ENCODE data around the gene C19orf47.
"Not testable (repeated sequence)": the region's sequence is repeated elsewhere in the genome, so short reads cannot be mapped to it uniquely, and the experiment has no call there.

Gene C19orf47

GRCh38 chr19:40378509-40378908 is 30.3 kb upstream of the C19orf47 start:
- TF ChIP-seq CTCF (IDR thresholded peaks at IDR 0.05; ENCODE audit: control extremely low read depth, extremely low read depth, low read depth, missing control alignments), result no peak
- no peak for DNase-seq (ENCODE audit: extremely low spot score)
- ChIA-PET CTCF (no interaction called here), POLR2A (no interaction called here)

GRCh38 chr19:40377876-40378385 is 29.7 kb upstream of the C19orf47 start:
- POLR2A ChIA-PET, result no interaction called here
- CTCF ChIA-PET, result no interaction called here

GRCh38 chr19:40376286-40376862 is 28.2 kb upstream of the C19orf47 start:
- POLR2A ChIA-PET, result no interaction called here
- no peak for DNase-seq (ENCODE audit: extremely low spot score)

More at GRCh38 chr19:40377876-40378385, 29.7 kb upstream of the C19orf47 start:
- no peak for TF ChIP-seq CTCF (IDR thresholded peaks at IDR 0.05; ENCODE audit: control extremely low read depth, extremely low read depth, low read depth, missing control alignments)
- no peak for DNase-seq (ENCODE audit: extremely low spot score)

GRCh38 chr19:40374084-40374483 is 25.9 kb upstream of the C19orf47 start:
- no peak for DNase-seq (ENCODE audit: extremely low spot score)
- ChIA-PET CTCF (interaction anchor here (1.2 kb wide), 1 partner anchor 69 kb away, joined by 3 read pairs; no protein-coding TSS in a partner anchor), POLR2A (no interaction called here)
- TF ChIP-seq CTCF (IDR thresholded peaks at IDR 0.05; ENCODE audit: control extremely low read depth, extremely low read depth, low read depth, missing control alignments), result no peak

More at GRCh38 chr19:40376286-40376862, 28.2 kb upstream of the C19orf47 start:
- CTCF ChIA-PET, result no interaction called here
- TF ChIP-seq CTCF (IDR thresholded peaks at IDR 0.05; ENCODE audit: control extremely low read depth, extremely low read depth, low read depth, missing control alignments), result no peak

GRCh38 chr19:40371802-40372122 is 23.6 kb upstream of the C19orf47 start:
- ChIA-PET POLR2A (no interaction called here), CTCF (interaction anchor here (0.8 to 1.2 kb wide), 3 partner anchors 8 to 35 kb away, joined by 4 to 5 read pairs (median 4); no protein-coding TSS in a partner anchor)
- no peak for TF ChIP-seq CTCF (IDR thresholded peaks at IDR 0.05; ENCODE audit: control extremely low read depth, extremely low read depth, low read depth, missing control alignments)
- no peak for DNase-seq (ENCODE audit: extremely low spot score)

GRCh38 chr19:40370997-40371801 is 23.0 kb upstream of the C19orf47 start:
- POLR2A ChIA-PET, result interaction anchor here (1.2 kb wide), 1 partner anchor 23 kb away, joined by 3 read pairs; the partner anchor contains the start of gene PLD3

GRCh38 chr19:40370253-40370652 is 22.1 kb upstream of the C19orf47 start:
- CTCF ChIA-PET, result not testable (repeated sequence)
- POLR2A ChIA-PET, result interaction anchor here (1.2 kb wide), 1 partner anchor 22 kb away, joined by 3 read pairs; the partner anchor contains the start of gene PLD3

More at GRCh38 chr19:40370997-40371801, 23.0 kb upstream of the C19orf47 start:
- CTCF ChIA-PET, result interaction anchor here (0.8 to 1.2 kb wide), 3 partner anchors 9 to 35 kb away, joined by 4 to 5 read pairs (median 4); no protein-coding TSS in a partner anchor
- TF ChIP-seq CTCF (IDR thresholded peaks at IDR 0.05; ENCODE audit: control extremely low read depth, extremely low read depth, low read depth, missing control alignments), result no peak
- no peak for DNase-seq (ENCODE audit: extremely low spot score)

More at GRCh38 chr19:40370253-40370652, 22.1 kb upstream of the C19orf47 start:
- not testable (repeated sequence) for DNase-seq (ENCODE audit: extremely low spot score)

Data from GM10248 (cell line).